PC-9 (cell line): Measurements from ENCODE around the gene ARSG.

Source experiments
- EZH2 ChIP-seq: fragments of 200-600 bp; sonication (generic); IDR thresholded peaks from 2 replicates; pipeline ENCODE4 v1.8.0; 2017; ENCODE audit warnings: antibody characterized with exemption, low read depth
- TF ChIP-seq, protein P1 (sequence below): fragments of 200-600 bp; sonication (generic); conservative IDR thresholded peaks from 2 replicates; pipeline ENCODE4 v1.6.1; 2017; ENCODE audit warnings: mixed run types, antibody characterized with exemption, mild to moderate bottlenecking, moderate library complexity

DNA sequence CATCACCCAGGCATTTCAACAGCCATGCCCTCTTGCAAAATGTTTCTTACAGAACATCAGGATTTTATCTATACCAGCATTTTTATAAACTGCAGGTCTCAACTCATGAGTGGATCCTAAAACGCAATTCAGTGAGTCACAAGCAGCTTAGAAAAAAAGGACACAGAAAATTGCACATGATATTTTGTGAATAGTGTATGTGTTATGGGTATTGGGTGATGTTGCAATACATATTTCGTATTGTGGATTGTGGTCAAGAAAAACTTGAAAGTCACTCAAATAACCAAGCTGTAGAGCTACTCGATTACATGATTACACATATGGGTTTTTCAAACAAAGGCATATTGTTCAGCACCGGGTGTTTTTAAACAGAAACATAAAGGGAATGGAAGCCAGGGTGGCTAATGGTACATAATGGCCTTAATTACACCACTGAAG, 164.6 kb downstream of the ARSG start:
- TF ChIP-seq, protein P1, sequence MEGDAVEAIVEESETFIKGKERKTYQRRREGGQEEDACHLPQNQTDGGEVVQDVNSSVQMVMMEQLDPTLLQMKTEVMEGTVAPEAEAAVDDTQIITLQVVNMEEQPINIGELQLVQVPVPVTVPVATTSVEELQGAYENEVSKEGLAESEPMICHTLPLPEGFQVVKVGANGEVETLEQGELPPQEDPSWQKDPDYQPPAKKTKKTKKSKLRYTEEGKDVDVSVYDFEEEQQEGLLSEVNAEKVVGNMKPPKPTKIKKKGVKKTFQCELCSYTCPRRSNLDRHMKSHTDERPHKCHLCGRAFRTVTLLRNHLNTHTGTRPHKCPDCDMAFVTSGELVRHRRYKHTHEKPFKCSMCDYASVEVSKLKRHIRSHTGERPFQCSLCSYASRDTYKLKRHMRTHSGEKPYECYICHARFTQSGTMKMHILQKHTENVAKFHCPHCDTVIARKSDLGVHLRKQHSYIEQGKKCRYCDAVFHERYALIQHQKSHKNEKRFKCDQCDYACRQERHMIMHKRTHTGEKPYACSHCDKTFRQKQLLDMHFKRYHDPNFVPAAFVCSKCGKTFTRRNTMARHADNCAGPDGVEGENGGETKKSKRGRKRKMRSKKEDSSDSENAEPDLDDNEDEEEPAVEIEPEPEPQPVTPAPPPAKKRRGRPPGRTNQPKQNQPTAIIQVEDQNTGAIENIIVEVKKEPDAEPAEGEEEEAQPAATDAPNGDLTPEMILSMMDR, result no peak
- no peak for TF ChIP-seq EZH2
